HG03571 (cell line): Measurements from ENCODE around the gene RBM8A.
A peak's percentile ranks its signal among the peaks of the same experiment; 100 is the strongest.
"Not testable (repeated sequence)": the region's sequence is repeated elsewhere in the genome, so short reads cannot be mapped to it uniquely, and the experiment has no call there.

Experiments used
- ATAC-seq: cut with Tn5 transposase; IDR thresholded peaks from one replicate; pipeline ENCODE4 v1.9.1; 2021; ENCODE audit not compliant: unreplicated experiment

The RBM8A gene

DNA sequence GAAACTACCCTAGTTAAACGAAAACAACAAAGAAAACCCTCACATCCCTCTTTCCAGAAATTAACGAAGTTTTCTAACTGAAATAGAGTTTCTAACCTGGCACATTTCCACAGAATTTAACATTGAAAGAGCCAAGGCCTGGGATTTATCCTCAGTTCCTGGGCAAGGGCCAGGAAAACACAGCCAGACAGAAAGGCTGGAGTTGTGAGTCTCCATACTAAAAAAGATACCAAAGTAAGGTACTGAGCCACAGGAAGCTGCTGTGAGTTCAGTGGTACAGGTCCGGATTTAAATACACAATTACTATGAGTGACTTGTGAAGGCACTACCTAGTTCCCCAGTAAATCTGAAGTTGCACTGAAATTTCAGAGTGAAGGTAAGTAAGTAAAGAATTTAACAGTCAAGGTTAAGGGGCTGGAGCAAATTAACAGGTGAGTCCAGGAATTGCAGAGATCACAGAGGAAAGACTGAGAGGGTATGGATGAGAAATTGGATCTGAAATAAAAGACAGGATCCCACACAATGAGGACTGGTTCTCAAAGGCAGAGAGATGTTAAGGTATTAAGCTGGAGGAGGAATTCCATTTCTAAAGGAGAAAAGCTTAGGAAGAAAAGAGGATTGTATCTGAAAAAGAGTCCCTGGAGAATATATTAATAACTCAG is 29.6 kb upstream of the RBM8A start:
- ATAC-seq, result no peak

DNA sequence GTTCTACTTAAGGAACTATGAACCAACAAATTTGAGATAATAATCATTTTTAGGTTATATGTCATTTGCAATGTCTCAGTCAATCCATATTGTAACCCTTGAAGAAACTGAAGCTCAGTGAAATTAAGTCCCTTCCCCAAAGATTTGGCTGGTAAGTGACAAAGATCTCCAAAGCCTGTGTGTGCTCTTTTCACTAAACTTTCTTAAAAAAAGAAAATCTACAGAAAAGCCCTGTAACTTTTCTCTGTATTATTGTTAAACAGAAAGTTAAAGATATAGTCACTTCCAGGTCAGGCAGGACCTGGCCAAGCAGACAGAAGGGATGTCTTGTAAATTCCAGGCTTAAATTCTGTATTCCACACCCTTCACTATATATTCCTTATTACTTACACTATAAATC is 29.1 kb upstream of the RBM8A start:
- no peak for ATAC-seq

DNA sequence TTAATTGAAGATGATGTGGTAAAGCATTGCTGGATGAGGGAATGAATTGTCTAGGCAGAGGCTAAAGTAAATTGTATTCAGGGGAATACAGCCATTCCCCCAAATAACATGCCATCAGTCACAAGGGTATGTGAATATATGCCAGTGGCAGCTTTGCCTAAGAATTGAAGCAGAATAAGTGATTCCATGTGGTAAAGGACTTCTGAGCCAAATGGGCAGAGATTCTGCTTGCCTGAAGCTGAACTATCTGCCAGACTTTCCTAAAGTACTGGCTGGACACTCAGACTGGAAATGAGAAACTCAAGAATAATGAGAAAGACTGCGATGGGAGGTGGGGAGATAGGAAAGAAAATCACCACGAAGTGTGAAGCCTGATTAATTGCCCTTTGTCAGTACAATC is 28.2 kb upstream of the RBM8A start:
- no peak for ATAC-seq

DNA sequence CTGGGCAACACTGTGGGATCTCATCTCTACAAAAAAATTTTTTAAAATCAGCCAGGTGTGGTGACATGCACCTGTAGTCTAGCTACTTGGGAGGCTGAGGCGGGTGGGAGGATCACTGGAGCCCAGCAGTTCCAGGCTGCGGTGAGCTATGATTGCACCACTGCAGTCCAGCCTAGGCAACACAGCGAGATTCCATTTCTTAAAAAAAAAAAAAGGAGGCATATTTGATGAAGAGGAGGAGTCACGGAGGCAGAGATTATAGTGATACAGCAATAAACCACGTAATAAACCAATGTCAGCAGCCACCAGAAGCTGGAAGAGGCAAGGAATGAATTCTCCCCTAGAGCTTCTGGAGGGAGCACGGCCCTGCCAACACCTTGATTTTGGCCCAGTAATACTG is 26.6 kb upstream of the RBM8A start:
- ATAC-seq, result no peak

DNA sequence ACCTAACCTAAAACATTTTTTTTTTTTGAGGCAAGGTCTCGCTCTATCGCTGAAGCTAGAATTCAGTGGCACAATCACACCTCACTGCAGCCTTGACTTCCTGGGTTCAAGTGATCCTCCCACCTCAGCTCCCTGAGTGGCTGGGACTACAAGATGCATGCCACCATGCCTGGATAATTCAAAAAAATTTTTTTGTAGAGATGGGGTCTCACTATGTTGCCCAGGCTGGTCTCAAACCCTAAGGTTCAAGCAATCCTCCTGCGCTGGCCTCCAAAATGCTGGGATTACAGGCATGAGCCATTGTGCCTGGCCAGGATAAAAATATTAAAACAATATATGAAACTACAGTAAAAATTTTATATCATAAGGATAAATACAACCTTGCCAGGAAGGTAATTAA is 25.6 kb upstream of the RBM8A start:
- no peak for ATAC-seq

DNA sequence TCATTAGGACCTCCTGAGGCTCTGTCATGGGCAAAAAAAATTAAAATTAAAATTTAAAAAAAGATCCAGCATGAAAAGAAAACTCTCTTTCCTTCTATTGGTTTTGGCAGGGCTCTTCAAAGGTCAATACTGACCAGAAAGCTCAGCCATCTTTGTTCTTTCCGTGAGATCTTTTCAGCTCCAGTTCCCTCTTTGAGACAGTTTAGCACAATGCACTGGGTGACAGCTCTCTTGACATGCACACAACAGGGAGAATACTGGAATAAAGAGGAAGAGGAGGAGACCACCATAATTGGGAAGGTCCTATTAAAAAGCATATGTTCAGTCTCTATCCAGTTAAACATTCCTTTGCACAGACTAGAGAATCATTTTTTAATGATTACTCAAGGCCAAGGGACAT is 24.2 kb upstream of the RBM8A start:
- ATAC-seq, result no peak

DNA sequence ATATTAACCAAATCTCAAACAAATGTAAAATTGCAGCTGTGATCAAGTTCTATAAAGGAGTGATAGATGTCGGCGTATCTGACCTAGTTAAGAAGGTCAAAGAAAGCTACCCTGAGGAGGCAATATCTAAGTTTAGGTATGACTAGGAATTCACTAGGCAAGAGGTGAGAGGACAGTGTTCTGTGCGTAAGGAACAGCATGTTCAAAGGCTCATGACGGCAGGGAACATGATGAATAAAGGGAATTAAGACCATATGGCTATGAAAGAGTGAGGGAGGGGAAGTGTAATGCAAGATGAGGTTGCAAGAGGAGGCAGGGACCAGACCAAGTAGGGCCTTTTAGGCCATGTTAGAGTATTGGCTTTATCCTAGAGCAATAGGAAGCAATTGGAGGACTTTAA is 21.9 kb upstream of the RBM8A start:
- ATAC-seq, result no peak

DNA sequence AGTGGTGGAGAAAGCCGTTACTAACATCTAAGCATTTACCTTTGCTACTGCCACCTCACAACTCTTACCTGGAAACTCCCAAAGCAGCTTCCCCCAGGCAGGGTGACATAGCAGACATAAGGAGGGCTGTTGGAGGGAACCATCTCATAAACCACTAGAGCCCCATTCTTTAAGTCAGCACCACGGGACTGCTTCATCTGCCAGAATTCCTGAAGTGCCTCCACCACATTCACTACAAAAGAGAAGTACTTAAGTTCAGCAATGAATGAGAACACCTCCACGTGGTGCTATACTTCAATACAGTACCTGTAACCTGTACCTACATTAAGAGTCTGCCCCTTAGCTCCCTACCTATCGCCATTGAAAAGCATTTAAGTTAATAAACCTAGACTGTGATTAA is 20.3 kb upstream of the RBM8A start:
- no peak for ATAC-seq

DNA sequence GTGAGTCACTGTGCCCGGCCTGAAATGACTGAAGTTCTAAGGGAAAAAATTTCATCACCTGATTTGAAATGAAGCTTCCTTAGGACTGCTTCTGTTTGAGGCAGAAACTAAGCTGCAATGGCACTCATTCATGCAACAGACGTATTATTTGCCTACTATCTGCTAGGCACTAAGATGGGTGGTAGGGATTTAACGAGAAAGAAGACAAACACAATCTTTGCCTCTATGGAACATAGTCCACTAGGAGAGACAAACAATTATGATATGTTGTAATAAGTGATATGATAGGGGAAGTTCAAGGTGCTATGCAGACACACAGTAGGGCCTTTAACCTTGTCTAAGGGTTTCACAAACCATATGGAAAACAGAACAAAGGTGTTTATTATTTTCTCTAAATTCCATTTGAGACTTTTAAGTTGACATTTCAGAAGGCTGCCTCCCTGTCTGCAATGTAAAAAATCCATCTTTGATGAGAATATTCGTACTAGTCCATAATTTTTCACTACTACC is 19.2 kb upstream of the RBM8A start:
- no peak for ATAC-seq

DNA sequence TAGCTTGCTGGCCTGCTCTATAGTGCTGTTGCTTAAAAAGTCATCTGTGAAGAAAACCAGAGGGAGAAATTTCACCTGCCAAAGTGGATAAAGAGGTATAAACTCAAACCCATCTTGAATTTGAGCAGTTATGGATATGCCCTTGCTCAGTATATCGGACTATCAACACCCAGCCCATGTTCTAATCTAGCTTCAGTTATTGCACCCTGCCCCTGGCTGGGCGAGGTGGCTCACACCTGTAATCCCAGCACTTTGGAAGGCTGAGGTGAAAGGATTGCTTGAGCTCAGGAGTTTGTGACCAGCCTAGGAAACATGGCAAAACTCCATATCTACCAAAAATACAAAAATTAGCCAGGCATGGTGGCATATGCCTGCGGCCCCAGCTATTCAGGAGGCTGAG is 17.2 kb upstream of the RBM8A start:
- no peak for ATAC-seq

DNA sequence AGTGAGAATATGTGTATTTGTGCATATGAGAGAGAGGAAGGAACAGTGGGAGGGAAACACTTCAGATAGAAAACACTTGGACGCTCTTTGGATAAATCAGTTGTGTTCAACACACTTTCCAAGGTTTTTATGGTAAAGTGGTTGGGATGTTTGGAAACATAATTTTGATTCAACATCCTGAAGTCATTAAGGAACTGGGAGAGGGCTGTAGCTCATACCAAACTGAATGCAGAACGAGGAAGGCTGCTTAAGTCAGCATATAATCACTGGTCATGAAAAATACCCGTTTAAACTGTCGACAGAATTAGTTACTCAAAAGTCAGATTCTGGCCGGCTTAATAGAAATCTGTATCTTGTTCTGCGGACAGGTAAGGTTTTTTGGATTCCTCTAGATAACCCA is 15.6 kb upstream of the RBM8A start:
- ATAC-seq, result no peak

DNA sequence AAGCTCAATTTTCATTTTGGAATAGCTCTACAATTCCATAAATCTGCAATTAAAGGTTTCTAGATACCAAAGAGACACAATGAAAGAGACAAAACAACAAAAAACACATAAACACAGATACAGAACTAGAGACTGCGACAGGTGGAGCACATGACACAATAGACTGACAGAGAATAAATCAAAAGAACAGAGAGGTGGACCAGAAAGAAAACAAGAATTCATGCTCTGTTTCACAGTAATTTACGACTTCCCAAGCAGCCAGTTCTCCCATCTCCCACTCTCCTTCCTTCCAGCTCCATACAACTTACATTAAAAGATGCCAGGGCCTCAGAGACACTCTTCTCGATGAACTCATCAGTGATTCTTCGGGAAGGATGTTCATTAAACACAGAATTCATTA is 15.1 kb upstream of the RBM8A start:
- ATAC-seq, result no peak

DNA sequence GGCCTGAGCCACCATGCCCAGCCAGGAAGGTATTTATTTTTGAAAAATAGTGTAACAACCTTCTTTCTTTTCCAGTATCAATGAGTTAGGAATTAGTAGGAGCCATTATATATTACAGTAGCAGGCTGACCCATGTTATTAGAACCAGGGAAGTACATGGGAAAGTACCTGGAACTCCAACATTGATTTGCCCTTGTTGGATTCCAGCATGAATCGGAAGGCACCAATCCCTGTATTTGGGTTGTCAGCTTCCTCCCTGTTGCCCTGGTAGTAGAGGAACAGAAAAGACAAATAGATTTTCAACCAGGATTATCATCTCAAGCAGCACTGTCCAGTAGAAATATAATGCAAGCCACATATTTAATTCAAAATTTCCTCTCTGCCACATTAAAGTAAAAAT is 10.2 kb upstream of the RBM8A start:
- ATAC-seq, result no peak

DNA sequence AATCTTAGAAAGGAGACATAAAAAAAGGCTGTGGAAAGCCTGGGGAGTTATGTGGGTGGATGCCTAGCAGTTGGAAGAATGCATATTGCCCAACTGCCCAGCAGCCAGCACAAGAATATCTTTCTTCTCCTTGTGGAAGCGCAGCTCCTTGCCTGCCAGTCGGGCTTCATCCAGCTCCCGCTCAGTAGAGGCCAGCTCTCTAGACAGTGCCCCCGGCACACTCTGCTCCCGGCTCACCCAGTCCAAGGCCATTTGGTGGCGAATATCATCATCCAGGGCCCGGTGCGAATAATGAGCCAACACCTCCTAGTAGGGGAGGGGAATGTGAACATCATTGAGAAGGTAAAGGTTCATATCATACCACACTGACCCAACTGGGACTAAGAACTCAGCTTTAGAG is 9.0 kb upstream of the RBM8A start:
- ATAC-seq, result no peak

DNA sequence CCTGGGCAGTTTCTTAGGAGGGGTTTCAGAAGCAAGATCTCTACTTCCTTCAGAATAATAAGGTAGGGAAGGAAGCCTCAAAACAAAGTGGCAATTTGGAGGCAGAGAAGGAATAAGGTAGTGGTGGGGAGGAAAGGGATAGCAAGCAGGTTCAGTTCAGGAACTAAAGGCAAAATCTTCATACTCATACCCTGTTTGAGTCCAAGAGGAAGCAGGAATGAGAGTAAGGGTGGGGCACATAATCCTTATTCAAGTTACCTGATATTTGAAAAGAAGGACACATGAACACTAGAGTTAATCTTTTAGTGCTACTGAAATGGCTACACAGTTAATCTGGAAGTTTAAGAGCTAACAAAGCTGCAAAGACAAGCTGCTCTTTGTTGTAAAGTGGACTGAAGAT is 8.4 kb upstream of the RBM8A start:
- ATAC-seq, result no peak

DNA sequence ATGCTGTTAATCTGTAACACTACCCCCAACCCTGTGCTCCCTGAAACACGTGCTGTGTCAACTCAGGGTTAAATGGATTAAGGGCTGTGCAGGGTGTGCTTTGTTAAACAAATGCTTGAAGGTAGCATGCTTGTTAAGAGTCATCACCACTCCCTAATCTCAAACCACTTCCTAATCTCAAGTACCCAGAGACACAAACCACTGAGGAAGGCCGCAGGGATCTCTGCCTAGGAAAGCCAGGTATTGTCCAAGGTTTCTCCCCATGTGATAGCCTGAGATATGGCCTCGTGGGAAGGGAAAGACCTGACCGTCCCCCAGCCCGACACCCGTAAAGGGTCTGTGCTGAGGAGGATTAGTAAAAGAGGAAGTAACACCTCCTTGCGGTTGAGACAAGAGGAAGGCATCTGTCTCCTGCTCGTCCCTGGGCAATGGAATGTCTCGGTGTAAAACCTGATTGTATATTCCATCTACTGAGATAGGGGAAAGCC is 5.3 kb upstream of the RBM8A start:
- not testable (repeated sequence) for ATAC-seq

DNA sequence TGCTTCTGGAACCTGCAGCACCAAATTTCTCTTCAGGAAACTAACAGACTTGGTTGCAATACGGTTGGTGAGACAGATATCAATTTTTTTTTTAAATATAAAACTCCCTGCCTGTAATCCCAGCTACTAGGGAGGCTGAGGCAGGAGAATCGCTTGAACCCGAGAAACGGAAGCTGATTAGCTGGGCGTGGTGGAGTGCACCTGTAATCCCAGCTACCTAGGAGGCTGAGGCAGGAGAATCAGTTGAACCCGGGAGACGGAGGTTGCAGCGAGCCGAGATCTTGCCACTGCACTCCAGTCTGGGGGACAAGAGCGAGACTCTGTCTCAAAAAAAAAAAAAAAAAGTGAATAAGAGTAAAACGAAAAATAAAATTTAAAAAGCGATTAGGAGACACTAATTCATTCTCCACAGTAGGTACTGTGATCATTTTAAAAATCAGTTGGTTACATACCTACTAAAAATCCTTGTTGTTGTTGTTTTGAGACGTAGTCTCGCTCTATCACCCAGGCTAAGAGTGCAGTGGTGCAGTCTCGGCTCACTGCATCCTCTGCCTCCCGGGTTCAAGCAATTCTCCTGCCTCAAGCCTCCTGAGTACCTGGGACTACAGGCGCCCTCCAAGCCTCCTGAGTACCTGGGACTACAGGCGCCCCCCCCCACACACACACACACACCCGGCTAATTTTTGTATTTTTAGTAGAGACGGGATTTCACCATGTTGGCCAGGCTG is 796 bp upstream of the RBM8A start:
- ATAC-seq, result no peak

DNA sequence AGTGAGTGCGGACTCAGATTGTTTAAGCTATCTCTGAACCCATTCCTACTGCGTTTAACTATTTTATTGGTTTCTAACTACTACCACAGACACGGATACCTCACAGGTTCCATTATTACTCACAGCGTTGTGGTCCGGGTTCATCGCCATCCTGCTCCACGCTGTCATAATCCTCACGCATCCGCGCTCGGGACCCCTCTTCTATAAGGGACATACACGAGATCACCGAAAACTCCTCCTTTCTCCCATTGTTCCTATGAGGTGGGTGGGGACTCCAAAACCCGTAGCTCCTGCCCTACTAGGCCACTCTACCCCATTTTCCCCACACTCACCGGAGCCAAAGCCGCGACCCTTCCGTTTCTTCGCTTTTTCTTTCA is 610 bp downstream of the RBM8A start:
- peak; percentile 2 for ATAC-seq

DNA sequence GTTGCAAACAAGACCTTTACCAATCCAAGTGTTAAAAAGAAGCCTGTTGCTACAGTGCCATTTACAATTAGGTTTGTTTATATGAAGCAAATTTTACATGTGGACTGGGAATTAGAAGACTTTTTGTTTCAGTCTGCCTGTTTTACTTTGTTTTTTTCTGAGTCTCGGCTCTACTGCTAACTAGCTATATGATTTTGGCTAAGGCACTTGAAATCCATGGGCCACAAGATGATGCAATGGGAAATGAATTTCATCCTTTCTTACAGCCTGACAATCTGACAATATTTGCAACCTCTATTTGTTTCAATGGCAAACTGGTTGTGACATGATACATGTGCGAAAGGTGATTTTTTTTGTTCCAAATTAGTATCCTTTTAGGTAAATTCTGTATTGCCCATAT is 5.0 kb downstream of the RBM8A start:
- ATAC-seq, result no peak

DNA sequence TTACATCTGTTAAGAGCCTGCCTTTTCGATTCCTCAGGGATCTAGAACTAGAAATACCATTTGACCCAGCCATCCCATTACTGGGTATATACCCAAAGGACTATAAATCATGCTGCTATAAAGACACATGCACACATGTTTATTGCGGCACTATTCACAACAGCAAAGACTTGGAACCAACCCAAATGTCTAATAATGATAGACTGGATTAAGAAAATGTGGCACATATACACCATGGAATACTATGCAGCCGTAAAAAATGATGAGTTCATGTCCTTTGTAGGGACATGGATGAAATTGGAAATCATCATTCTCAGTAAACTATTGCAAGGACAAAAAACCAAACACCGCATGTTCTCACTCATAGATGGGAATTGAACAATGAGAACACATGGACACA is 7.0 kb downstream of the RBM8A start:
- not testable (repeated sequence) for ATAC-seq

DNA sequence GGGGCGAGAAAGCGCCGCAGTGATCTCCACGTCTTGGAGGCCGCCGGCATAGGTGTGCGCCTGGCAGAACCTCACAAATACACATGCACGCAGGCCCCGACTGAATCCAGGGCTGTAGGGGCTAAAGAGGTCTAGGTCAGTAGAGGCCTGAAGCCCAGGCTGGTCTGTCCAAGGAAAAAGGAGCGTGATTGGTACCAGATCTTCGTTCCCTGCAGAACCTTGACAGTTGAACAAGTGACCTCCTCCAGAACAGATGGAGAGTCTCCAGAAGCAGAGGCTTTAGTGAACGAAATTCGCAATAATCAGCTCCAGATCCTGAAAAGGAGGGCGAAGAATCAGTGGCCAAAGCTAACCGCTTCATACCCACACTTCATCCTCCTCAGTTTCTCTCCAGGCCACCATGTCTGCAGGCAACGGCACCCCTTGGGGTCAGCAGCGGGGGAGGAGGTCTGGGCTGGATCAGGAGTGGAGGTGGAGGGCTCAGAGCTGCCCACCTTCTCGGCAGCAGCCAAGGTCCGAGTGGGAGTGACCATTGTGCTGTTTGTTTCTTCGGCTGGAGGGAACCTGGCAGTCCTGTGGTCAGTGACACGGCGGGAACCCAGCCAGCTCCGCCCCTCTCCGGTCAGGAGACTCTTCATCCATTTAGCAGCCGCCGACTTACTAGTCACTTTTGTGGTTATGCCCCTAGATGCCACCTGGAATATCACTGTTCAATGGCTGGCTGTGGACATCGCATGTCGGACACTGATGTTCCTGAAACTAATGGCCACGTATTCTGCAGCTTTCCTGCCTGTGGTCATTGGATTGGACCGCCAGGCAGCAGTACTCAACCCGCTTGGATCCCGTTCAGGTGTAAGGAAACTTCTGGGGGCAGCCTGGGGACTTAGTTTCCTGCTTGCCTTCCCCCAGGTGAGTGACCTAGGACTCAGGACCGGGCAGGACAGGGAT is 8.0 kb downstream of the RBM8A start:
- ATAC-seq, result peak; percentile 10
